Neural cell (in vitro differentiated cells): Measurements from ENCODE around the gene ATP8B3. TPM values are rescaled to one million over a fixed set of nuclear protein-coding genes. Genes with fewer than 3 reads are reported as not detected.

Source experiments
- H2AFZ ChIP-seq: fragments of 200-600, 300-800 bp; sonication (generic), shearing (Covaris generic); 2 replicates; pipeline ENCODE4 v1.6.0; 2014; ENCODE audit warnings: low read depth, mild to moderate bottlenecking, antibody characterized with exemption, low read length, moderate library complexity
- H3F3A ChIP-seq: fragments of 200-600 bp; shearing (Covaris generic); 2 replicates; pipeline ENCODE4 v1.6.1; 2016; ENCODE audit warnings: mild to moderate bottlenecking, moderate library complexity, mixed read lengths, antibody characterized with exemption, low read length; ENCODE audit not compliant: insufficient read depth, poor library complexity, severe bottlenecking
- H3K27ac ChIP-seq: fragments of 200-600, 300-800 bp; sonication (generic), shearing (Covaris generic); 2 replicates; pipeline ENCODE4 v1.5.1; 2014; ENCODE audit warnings: mild to moderate bottlenecking, low read length, moderate library complexity
- H3K27me3 ChIP-seq: fragments of 300-800, 200-600 bp; sonication (generic), shearing (Covaris generic); 2 replicates; pipeline ENCODE4 v1.6.0; 2014; ENCODE audit warnings: mild to moderate bottlenecking, low read depth, low read length, moderate library complexity; ENCODE audit not compliant: insufficient read depth
- H3K36me3 ChIP-seq: fragments of 300-800, 200-600 bp; sonication (generic), shearing (Covaris generic); 2 replicates; pipeline ENCODE4 v1.5.1; 2014; ENCODE audit warnings: mild to moderate bottlenecking, antibody characterized with exemption, low read length, moderate library complexity; ENCODE audit not compliant: insufficient read depth
- H3K4me2 ChIP-seq: fragments of 300-800, 200-600 bp; sonication (generic), shearing (Covaris generic); 2 replicates; pipeline ENCODE4 v1.6.0; 2014; ENCODE audit warnings: mild to moderate bottlenecking, low read length
- H3K4me3 ChIP-seq: fragments of 300-800, 200-600 bp; sonication (generic), shearing (Covaris generic); 2 replicates; pipeline ENCODE4 v1.5.1; 2014; ENCODE audit warnings: mild to moderate bottlenecking, low read length, moderate library complexity
- H3K79me2 ChIP-seq: fragments of 200-600 bp; shearing (Covaris generic); replicated peaks from 2 replicates; pipeline ENCODE4 v1.6.0; 2014; ENCODE audit warnings: mild to moderate bottlenecking, low read length, moderate library complexity; ENCODE audit not compliant: insufficient read depth
- H3K9ac ChIP-seq: fragments of 300-800, 200-600 bp; sonication (generic), shearing (Covaris generic); 2 replicates; pipeline ENCODE4 v1.6.1; 2016; ENCODE audit warnings: mild to moderate bottlenecking, low read length, mixed read lengths
- H3K9me2 ChIP-seq: fragments of 200-600 bp; shearing (Covaris generic); 2 replicates; pipeline ENCODE4 v1.6.1; 2016; ENCODE audit warnings: mild to moderate bottlenecking, low read length, mixed read lengths; ENCODE audit not compliant: insufficient read depth
- H3K9me3 ChIP-seq: fragments of 200-600, 300-800 bp; sonication (generic), shearing (Covaris generic); 2 replicates; pipeline ENCODE4 v1.6.1; 2016; ENCODE audit warnings: mild to moderate bottlenecking, mixed run types, low read length, moderate library complexity, mixed read lengths
- H4K20me1 ChIP-seq: fragments of 200-600 bp; shearing (Covaris generic); 2 replicates; pipeline ENCODE4 v1.6.1; 2016; ENCODE audit warnings: mild to moderate bottlenecking, mixed run types; ENCODE audit not compliant: insufficient read depth
- EP300 ChIP-seq: fragments of 450-650 bp; conservative IDR thresholded peaks from 2 replicates; pipeline ENCODE4 v1.6.1; 2014; ENCODE audit warnings: antibody characterized with exemption, mild to moderate bottlenecking, moderate library complexity; ENCODE audit not compliant: poor library complexity, severe bottlenecking
- EZH2 ChIP-seq: fragments of 200-600, 300-800 bp; shearing (Covaris generic), sonication (generic); IDR thresholded peaks from 2 replicates; pipeline ENCODE4 v1.6.1; 2014; ENCODE audit warnings: antibody characterized with exemption, low read length, borderline replicate concordance, mild to moderate bottlenecking; ENCODE audit not compliant: insufficient read depth, poor library complexity, severe bottlenecking
- MXI1 ChIP-seq: fragments of 450-650 bp; conservative IDR thresholded peaks from 2 replicates; pipeline ENCODE4 v1.6.1; 2014; ENCODE audit warnings: antibody characterized with exemption, mild to moderate bottlenecking; ENCODE audit not compliant: poor library complexity, severe bottlenecking
- POLR2AphosphoS5 ChIP-seq: IDR thresholded peaks from 2 replicates; pipeline ENCODE4 v1.6.1; 2012
- RAD21 ChIP-seq: fragments of 450-650 bp; conservative IDR thresholded peaks from 2 replicates; pipeline ENCODE4 v1.6.1; 2014; ENCODE audit warnings: antibody characterized with exemption, mild to moderate bottlenecking, moderate library complexity
- SMC3 ChIP-seq: fragments of 450-650 bp; conservative IDR thresholded peaks from 2 replicates; pipeline ENCODE4 v1.6.1; 2014; ENCODE audit warnings: antibody characterized with exemption, mild to moderate bottlenecking, moderate library complexity; ENCODE audit not compliant: poor library complexity
- TAF1 ChIP-seq: IDR thresholded peaks from 2 replicates; pipeline ENCODE4 v1.6.1; 2012; ENCODE audit warnings: low read depth
- polyA plus RNA-seq: library from polyadenylated mRNA; depleted of rRNA; stranded (reverse); fragments of >200 nt; gene quantifications from 2 replicates; pipeline ENCODE4 v1.2.3, GENCODE V29; 2014
- TF ChIP-seq, protein P1 (sequence below): IDR thresholded peaks from 2 replicates; pipeline ENCODE4 v1.6.1; 2012; ENCODE audit warnings: borderline replicate concordance
- TF ChIP-seq, protein P2 (sequence below): fragments of 450-650 bp; IDR thresholded peaks from 2 replicates; pipeline ENCODE4 v1.5.1; 2014; ENCODE audit warnings: antibody characterized with exemption, mild to moderate bottlenecking, moderate library complexity; ENCODE audit not compliant: poor library complexity, severe bottlenecking

The ATP8B3 gene
- polyA plus RNA-seq, 1 donor from 2014 or later, result 1.5 TPM

DNA sequence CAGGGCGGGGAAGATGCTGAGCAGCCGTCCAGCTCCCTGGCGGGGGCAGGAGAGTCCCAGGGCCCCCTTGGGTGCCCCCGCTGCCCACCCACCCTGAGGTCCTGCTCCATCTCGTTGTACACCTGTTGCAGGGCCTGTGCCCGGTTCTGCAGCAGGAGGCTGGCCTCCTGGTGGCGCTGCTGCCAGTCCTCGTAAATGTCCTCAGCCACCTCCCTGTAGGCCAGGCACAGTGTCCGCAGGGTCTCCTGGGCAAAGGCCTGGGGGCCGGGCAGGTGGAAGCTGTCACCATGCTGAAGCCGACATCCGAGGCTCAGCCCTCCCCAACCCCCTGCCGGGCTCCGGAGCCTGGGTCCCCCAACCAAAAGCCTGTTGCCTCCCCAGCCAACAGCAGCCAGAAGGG, 20.2 kb downstream of the ATP8B3 start:
- Histone ChIP-seq H2AFZ (no peak overlapping the region), H3K4me2 (no peak overlapping the region), H3K79me2 (no peaks in the 10 kb centered on the region), H3K4me3 (no peak overlapping the region), H3F3A (no peaks in the 10 kb centered on the region), H3K27ac (no peak overlapping the region), H4K20me1 (no peaks in the 10 kb centered on the region), H3K27me3 (peaks cover 17% of the 10 kb centered on the region), H3K36me3 (no peaks in the 10 kb centered on the region), H3K9me2 (no peaks in the 10 kb centered on the region), H3K9me3 (no peaks in the 10 kb centered on the region), H3K9ac (no peak overlapping the region)
- TF ChIP-seq EP300, result no peak
- no peak for TF ChIP-seq POLR2AphosphoS5
- no peak for TF ChIP-seq RAD21
- TF ChIP-seq, protein P1, sequence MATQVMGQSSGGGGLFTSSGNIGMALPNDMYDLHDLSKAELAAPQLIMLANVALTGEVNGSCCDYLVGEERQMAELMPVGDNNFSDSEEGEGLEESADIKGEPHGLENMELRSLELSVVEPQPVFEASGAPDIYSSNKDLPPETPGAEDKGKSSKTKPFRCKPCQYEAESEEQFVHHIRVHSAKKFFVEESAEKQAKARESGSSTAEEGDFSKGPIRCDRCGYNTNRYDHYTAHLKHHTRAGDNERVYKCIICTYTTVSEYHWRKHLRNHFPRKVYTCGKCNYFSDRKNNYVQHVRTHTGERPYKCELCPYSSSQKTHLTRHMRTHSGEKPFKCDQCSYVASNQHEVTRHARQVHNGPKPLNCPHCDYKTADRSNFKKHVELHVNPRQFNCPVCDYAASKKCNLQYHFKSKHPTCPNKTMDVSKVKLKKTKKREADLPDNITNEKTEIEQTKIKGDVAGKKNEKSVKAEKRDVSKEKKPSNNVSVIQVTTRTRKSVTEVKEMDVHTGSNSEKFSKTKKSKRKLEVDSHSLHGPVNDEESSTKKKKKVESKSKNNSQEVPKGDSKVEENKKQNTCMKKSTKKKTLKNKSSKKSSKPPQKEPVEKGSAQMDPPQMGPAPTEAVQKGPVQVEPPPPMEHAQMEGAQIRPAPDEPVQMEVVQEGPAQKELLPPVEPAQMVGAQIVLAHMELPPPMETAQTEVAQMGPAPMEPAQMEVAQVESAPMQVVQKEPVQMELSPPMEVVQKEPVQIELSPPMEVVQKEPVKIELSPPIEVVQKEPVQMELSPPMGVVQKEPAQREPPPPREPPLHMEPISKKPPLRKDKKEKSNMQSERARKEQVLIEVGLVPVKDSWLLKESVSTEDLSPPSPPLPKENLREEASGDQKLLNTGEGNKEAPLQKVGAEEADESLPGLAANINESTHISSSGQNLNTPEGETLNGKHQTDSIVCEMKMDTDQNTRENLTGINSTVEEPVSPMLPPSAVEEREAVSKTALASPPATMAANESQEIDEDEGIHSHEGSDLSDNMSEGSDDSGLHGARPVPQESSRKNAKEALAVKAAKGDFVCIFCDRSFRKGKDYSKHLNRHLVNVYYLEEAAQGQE, result no peak
- TF ChIP-seq SMC3, result no peak
- no peak for TF ChIP-seq EZH2
- no peak for TF ChIP-seq MXI1
- TF ChIP-seq, protein P2, sequence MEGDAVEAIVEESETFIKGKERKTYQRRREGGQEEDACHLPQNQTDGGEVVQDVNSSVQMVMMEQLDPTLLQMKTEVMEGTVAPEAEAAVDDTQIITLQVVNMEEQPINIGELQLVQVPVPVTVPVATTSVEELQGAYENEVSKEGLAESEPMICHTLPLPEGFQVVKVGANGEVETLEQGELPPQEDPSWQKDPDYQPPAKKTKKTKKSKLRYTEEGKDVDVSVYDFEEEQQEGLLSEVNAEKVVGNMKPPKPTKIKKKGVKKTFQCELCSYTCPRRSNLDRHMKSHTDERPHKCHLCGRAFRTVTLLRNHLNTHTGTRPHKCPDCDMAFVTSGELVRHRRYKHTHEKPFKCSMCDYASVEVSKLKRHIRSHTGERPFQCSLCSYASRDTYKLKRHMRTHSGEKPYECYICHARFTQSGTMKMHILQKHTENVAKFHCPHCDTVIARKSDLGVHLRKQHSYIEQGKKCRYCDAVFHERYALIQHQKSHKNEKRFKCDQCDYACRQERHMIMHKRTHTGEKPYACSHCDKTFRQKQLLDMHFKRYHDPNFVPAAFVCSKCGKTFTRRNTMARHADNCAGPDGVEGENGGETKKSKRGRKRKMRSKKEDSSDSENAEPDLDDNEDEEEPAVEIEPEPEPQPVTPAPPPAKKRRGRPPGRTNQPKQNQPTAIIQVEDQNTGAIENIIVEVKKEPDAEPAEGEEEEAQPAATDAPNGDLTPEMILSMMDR, result no peak

DNA sequence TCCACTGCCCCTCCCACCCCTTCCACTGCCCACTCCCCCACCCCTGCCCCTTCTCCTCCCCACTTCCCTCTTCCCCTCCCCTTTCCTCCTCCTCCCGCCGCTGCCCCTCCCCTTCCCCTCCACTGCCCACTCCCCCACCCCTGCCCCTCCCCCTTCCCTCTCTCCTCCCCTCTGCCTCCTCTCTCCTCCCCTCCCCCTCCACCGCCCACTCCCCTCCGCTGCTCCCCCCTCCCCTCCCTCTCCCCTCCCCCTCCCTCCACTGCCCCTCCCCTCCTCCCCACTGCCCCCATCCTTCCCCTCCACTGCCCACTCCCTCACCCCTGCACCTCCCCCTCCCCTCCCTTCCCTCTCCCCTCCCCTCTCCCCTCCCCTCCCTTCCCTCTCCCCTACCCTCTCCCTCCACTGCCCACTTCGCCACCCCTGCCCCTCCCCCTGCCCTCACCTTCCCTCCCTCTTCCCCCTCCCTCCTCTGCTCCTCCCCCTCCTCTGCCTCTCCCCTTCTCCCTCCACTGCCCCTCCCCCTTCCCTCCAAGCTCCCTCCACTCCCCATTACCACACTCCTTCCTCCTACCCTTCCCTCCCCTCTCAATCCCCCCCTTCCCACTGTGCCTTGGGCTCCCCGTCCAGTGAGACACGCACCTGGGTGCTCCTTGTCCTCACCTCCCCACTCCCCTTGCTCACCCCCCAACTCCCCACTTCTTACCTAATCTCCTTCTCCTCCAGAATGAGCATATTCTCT, 21.9 kb downstream of the ATP8B3 start:
- Histone ChIP-seq H3K27ac (no peak overlapping the region), H3F3A (no peaks in the 10 kb centered on the region), H3K4me2 (no peak overlapping the region), H3K4me3 (no peak overlapping the region), H3K9me3 (no peaks in the 10 kb centered on the region), H4K20me1 (no peaks in the 10 kb centered on the region), H2AFZ (no peak overlapping the region), H3K27me3 (peaks cover 17% of the 10 kb centered on the region), H3K36me3 (no peaks in the 10 kb centered on the region), H3K9ac (no peak overlapping the region), H3K79me2 (no peaks in the 10 kb centered on the region), H3K9me2 (no peaks in the 10 kb centered on the region)
- TF ChIP-seq POLR2AphosphoS5, result no peak
- TF ChIP-seq, protein P2, result no peak
- TF ChIP-seq RAD21, result no peak
- TF ChIP-seq, protein P1, result no peak
- TF ChIP-seq SMC3, result no peak
- TF ChIP-seq EP300, result no peak
- no peak for TF ChIP-seq EZH2
- TF ChIP-seq TAF1, result no peak
- no peak for TF ChIP-seq MXI1
